Measurements from ENCODE around the gene LRRC52. TPM values are rescaled to one million over a fixed set of nuclear protein-coding genes. Genes with fewer than 3 reads are reported as not detected.

Gene LRRC52
- total RNA-seq, 1 experiment from 2014 or later: not detected

GRCh38 chr1:165496501-165496900, 47.3 kb upstream of the LRRC52 start:
- no peaks in the 10 kb centered on the region for H3K9me3 ChIP-seq (ENCODE audit: insufficient read depth, low read depth)
- H3K4me3 ChIP-seq: no peak overlapping the region
- H3K4me2 ChIP-seq: no peak overlapping the region
- no peaks in the 10 kb centered on the region for H3F3A ChIP-seq (ENCODE audit: insufficient read depth, low read depth)
- no peak overlapping the region for H3K27ac ChIP-seq
- H3K27me3 ChIP-seq (ENCODE audit: insufficient read depth, low read depth): no peaks in the 10 kb centered on the region
- intact Hi-C loops (cut with micrococcal nuclease; ENCODE audit: unreplicated experiment): no loop called here
- no peak overlapping the region for H2AFZ ChIP-seq
- H3K9me2 ChIP-seq (ENCODE audit: insufficient read depth): no peaks in the 10 kb centered on the region
- TF ChIP-seq CTCF (conservative IDR thresholded peaks at IDR 0.05) (no peak), EZH2 (IDR thresholded peaks at IDR 0.05; ENCODE audit: low read depth) (no peak)
- H4K20me1 ChIP-seq (ENCODE audit: insufficient read depth): no peaks in the 10 kb centered on the region
- BruUV-seq (replicated peaks): no TSS peak
- H3K79me2 ChIP-seq (ENCODE audit: low read depth): no peaks in the 10 kb centered on the region
- no peaks in the 10 kb centered on the region for H3K36me3 ChIP-seq (ENCODE audit: low read depth)
- no peak for DNase-seq
- ChIA-PET CTCF (no interaction called here), POLR2A (ENCODE audit: unreplicated experiment) (no interaction called here)
- H3K4me1 ChIP-seq (replicated peaks; ENCODE audit: insufficient read depth): no peaks in the 10 kb centered on the region

GRCh38 chr1:165497069-165498013, 46.5 kb upstream of the LRRC52 start:
- no peak for DNase-seq
- H3K4me2 ChIP-seq: no peak overlapping the region
- ChIA-PET CTCF (no interaction called here), POLR2A (ENCODE audit: unreplicated experiment) (no interaction called here)
- no peaks in the 10 kb centered on the region for H3K36me3 ChIP-seq (ENCODE audit: low read depth)
- BruUV-seq (replicated peaks): no TSS peak
- no peak overlapping the region for H3K27ac ChIP-seq
- intact Hi-C loops (cut with micrococcal nuclease; ENCODE audit: unreplicated experiment): no loop called here
- TF ChIP-seq CTCF (conservative IDR thresholded peaks at IDR 0.05): no peak
- no peak for TF ChIP-seq EZH2 (IDR thresholded peaks at IDR 0.05; ENCODE audit: low read depth)
- H3K4me3 ChIP-seq: no peak overlapping the region
- no peaks in the 10 kb centered on the region for H3K4me1 ChIP-seq (replicated peaks; ENCODE audit: insufficient read depth)
- no peaks in the 10 kb centered on the region for H3K9me2 ChIP-seq (ENCODE audit: insufficient read depth)
- H3K79me2 ChIP-seq (ENCODE audit: low read depth): no peaks in the 10 kb centered on the region
- no peaks in the 10 kb centered on the region for H3K9me3 ChIP-seq (ENCODE audit: insufficient read depth, low read depth)
- H3K27me3 ChIP-seq (ENCODE audit: insufficient read depth, low read depth): no peaks in the 10 kb centered on the region
- H3F3A ChIP-seq (ENCODE audit: insufficient read depth, low read depth): no peaks in the 10 kb centered on the region
- H4K20me1 ChIP-seq (ENCODE audit: insufficient read depth): no peaks in the 10 kb centered on the region
- no peak overlapping the region for H2AFZ ChIP-seq

- no peaks in the 10 kb centered on the region for H3K9me3 ChIP-seq (ENCODE audit: insufficient read depth, low read depth)
- BruUV-seq (replicated peaks): no TSS peak
These were observed 42.4 kb upstream of the LRRC52 start for GRCh38 chr1:165501330-165501969.

More at GRCh38 chr1:165501330-165501969, 42.4 kb upstream of the LRRC52 start:
- H3K27ac ChIP-seq: no peak overlapping the region
- CTCF ChIA-PET: no interaction called here
- H3K4me1 ChIP-seq (replicated peaks; ENCODE audit: insufficient read depth): no peaks in the 10 kb centered on the region
- DNase-seq: no peak
- H3K27me3 ChIP-seq (ENCODE audit: insufficient read depth, low read depth): no peaks in the 10 kb centered on the region
- H3K4me2 ChIP-seq: no peak overlapping the region
- H3K9me2 ChIP-seq (ENCODE audit: insufficient read depth): no peaks in the 10 kb centered on the region
- TF ChIP-seq CTCF (conservative IDR thresholded peaks at IDR 0.05): no peak
- no peak for TF ChIP-seq EZH2 (IDR thresholded peaks at IDR 0.05; ENCODE audit: low read depth)
- no peak overlapping the region for H2AFZ ChIP-seq
- POLR2A ChIA-PET (ENCODE audit: unreplicated experiment): no interaction called here
- H4K20me1 ChIP-seq (ENCODE audit: insufficient read depth): no peaks in the 10 kb centered on the region
- no peaks in the 10 kb centered on the region for H3K79me2 ChIP-seq (ENCODE audit: low read depth)
- intact Hi-C loops (cut with micrococcal nuclease; ENCODE audit: unreplicated experiment): no loop called here
- H3K4me3 ChIP-seq: no peak overlapping the region
- H3F3A ChIP-seq (ENCODE audit: insufficient read depth, low read depth): no peaks in the 10 kb centered on the region
- H3K36me3 ChIP-seq (ENCODE audit: low read depth): no peaks in the 10 kb centered on the region
